GM19099 (cell line): ENCODE data around the gene RNF8.
A peak's percentile ranks its signal among the peaks of the same experiment; 100 is the strongest.

ENCODE experiments used
- POLR2A ChIP-seq: IDR thresholded peaks from 3 replicates; pipeline ENCODE4 v1.6.1; 2011; ENCODE audit warnings: low read depth; ENCODE audit not compliant: insufficient read length; ENCODE audit errors: extremely low read depth

RNF8 gene

DNA sequence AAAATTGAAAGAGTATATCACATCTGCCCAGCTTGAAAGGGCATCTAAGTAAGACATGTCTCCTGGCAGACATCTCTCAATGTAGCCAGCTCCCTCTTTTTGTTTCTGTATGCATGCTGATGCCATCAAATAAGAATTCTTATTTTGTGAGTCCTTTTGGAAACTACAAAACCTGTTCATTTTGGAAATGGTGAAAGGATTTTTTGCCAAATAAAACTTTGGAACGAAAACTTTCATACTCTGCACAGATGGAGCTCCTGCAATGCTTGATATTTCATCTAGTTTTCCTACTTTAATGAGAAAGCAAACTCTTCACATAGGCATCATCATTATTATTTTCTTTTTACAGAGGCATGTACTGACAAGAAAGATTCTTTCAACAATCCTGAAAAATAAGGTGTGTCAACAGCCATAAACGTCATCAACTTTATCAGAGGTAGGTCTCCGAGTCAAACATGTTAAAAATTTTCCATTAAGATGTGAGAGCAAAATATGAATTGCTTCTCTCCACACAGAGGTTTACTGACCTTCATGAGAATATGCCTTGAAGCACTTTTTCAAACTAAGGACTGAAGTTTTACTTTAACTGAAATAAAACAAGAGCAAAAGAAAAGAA is 53.1 kb downstream of the RNF8 start:
- TF ChIP-seq POLR2A = no peak

GRCh38 chr6:37407948-37408347 is 54.2 kb downstream of the RNF8 start:
- no peak for TF ChIP-seq POLR2A

GRCh38 chr6:37409501-37409900 is 55.7 kb downstream of the RNF8 start:
- TF ChIP-seq POLR2A = no peak

DNA sequence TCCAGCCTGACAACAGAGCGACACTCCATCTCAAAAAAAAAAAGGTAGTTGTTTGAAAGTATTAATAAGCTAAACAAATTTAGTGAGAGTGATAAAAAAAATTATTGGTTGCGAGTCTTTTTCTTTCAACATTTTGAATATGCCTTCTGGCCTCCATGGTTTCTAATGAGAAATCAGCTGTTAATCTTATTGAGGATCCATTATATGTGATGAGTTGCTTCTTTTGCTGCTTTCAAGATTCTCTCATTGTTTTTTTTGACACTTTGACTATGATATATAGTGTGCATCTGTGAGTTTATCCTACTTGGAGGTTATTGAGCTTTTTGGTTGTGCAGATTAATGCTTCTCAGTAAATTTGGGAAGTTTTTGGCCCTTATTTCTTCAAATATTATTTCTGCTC is 63.6 kb downstream of the RNF8 start:
- TF ChIP-seq POLR2A = no peak

DNA sequence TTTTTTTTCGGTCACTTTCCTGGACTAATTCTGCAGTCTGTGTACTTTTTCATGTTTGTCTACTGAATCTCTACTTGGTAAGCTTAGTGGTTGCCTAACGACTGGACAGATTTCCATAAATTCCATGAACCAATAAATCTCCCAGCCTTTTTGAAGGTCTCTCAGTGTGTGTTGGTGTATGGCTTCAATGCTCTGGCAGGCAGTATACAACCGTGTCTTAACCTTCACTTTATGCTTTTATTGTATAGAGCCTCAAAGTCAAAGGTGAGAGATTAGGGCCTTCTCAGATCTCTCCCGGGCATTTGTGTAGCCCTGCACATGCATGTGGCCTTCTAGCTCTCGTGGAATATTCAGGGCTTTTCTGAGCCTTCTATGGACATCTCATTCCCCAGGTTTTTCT is 64.9 kb downstream of the RNF8 start:
- no peak for TF ChIP-seq POLR2A

DNA sequence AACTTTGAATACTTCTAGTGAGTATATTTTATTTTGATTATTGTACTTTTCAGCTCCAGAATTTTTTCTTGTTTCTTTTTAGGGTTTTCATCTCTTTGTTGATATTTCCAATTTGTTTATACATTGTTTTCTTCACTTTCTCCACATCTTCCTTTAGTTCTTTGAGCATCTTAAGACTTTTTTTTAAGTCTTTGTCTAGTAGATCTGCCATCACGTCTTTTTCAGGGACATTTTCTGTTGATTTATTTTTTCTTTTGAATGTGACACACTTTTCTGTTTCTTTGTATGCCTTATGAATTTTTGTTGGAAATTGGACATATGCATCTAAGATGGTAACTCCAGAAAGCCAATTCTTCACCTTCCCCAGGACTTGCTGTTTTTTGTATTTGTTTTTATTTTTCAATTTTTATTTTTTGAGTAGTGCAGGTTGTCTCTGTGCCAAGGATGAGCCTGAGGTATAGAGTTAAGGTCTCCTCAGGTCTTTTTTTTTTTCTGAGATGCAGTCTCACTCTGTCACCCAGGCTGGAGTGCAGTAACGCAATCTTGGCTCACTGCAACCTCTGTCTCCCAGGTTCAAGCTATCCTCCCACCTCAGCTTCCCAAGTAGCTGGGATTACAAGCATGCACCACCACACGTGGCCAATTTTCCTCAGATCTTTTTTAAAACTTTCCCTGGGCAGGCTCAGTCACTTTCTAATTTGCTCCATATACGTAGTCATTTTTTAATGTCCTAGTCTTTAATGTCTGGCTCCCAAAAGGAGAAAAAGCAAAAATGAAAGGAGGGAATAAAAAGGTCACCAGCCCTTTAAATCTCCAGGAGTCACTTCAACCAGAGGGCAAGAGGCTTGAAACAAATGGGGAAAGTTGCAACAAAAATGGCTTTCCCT is 72.5 kb downstream of the RNF8 start:
- no peak for TF ChIP-seq POLR2A

DNA sequence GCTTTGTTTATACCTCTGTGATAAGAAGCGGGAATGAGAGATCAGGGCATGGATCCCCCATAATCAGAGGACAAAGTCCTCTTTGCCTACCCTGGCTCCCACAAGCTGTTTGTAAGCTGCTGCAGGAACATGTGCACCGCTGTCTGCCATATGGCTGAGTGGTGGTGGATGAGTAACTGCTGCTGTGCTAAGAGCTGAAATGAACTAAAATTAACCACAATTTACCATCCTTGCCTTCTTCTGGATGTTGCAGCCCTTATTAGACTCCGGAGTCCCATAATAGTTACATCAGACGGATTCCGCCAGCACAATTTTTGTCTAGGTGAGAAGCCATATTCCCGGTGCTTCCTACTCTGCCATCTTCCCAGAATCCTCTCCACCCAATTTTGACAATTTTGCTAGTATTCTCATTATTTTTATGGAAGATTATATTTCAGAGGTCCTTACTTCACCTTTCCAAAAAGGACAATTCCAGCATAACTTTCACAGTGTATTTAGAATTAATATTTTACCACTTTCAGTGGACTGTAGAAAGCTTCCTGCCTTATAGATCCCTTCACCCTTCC is 73.2 kb downstream of the RNF8 start:
- TF ChIP-seq POLR2A = no peak

- no peak for TF ChIP-seq POLR2A
These were observed 75.6 kb downstream of the RNF8 start for GRCh38 chr6:37429352-37429750.

GRCh38 chr6:37432590-37432915 is 78.8 kb downstream of the RNF8 start:
- TF ChIP-seq POLR2A = no peak

DNA sequence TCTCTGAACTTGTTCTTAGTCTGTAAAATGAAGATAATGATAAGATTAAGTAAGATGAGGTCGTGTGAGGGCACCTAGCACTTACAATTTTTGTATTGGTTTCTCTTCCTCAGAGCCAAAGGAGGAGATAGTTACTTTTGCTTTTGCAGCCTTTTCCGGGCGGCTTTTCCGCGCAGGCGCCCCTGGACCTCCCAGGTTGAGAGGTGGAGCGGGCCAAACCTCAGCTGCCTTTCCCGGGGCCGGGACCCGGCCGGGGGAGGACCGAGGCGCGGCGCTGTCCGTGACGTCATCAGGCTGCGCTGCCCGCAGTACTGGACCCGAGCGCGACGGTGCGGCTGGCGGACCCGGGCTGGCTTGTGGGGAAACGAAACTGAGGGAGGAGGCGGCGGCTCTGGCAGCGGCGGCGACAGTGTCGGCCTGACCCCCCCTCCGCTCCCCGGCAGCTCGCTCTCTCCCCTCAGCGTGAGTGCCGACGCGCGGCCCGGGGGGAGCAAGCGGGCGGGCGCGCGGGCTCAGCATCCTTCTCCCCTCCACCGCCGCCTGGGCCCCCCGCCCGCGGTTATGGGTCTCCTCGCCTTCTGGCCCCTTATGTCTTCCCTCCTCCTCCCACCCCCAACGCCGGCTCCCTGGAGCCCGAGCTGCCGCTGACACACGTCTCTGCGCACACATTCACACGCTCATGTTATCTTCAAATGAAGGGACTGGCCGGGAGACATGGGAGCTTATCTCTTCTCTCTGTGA is 79.3 kb downstream of the RNF8 start, which contains the start of gene CMTR1:
CMTR1 (plus strand) TSS at position 306 of the 741 bp plus-strand sequence. CDS start 2,409 bp downstream, outside the sequence.
- peak; percentile 77 for TF ChIP-seq POLR2A

DNA sequence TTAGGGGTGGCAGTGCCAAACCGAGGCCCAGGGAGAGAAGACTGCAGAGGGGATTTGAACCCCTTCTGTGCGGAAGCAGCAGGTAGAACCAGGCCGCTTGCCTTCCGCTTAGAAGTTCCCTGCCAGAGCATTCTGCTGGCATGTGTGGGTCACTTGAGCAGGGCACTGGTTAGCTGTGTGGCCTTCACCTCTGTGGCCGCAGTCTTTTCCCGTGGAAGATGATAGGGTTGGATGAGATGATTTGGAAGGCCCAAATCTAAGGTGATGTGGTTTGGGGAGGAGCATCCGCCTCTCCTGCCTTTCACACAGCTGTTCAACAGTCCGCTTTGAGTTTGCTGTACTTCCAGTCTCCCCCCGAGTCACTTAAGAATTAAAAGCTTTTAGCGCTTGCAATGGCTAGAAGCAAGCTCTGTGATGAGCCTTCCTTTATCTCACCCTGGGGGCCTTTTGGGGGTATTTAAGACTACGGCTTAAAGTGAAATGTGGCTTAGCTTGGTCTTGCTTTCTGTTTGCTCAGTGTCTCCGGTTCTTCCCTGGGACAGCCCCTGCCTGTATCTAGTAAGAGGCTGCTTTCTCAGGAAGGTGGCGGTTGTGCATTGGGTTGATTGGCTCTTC is 80.0 kb downstream of the RNF8 start:
- TF ChIP-seq POLR2A = peak; percentile 48

GRCh38 chr6:37435373-37435772 is 81.6 kb downstream of the RNF8 start:
- TF ChIP-seq POLR2A = no peak

DNA sequence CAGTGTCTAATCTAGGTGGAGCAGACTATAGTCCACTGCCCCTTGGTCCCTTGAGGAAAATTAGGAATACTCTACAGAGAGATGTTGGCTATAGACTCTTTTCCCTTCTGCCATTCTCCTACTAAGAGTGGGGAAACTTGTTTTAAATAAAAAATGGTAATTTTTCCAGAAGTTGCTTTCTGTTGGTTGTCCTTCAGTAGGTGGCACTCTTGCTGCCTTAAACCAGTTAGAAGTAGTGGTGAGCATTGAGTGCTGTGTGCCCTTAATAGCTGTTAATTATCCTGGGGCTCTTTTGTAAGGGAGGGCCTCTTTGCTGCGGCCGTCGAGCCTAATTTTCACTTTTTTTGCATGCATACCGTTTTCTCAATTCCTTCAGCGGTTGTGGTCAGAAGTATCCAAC is 82.0 kb downstream of the RNF8 start:
- no peak for TF ChIP-seq POLR2A

DNA sequence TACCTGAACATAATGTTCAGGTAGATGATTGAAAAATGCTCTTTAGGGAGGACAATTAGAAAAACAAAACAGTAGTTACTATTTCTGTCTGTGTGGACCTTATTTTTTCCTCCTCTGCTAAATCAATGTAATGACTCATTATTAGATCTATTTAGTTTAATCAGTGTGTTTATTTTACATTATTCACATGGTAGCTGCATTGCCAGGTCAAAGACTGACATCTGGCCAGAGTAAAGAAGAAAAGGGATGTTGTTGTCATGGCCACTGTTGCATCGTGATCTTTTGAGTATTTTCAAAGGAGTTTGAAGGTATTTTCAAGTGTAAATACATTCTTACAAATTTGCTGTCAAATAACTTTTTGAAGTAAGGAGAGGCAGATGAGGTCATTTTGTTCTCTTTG is 85.1 kb downstream of the RNF8 start:
- TF ChIP-seq POLR2A = no peak

DNA sequence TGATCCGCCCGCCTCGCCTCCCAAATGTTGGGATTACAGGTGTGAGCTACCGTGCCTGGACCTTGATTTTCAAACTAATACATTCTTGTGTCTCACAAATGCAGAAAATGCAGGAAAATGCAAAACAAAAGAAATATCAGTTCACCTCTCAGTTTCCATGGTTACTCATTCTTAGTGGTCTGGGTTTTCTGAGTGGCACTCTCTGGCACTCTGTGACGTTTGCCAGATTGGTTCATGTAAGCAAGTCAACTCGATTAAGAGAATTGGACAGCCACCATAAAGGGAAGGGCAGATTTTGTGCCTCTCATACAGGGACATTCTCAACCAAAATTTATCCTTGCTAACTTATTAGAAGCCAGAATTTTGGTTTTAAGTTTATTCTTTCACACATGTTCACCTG is 87.9 kb downstream of the RNF8 start:
- no peak for TF ChIP-seq POLR2A

- no peak for TF ChIP-seq POLR2A
These were observed 88.8 kb downstream of the RNF8 start for GRCh38 chr6:37442416-37443215.
